H1 (cell line): ENCODE results near the gene KLK6. TPM values are rescaled to one million over a fixed set of nuclear protein-coding genes. Genes with fewer than 3 reads are reported as not detected.

Experiments used
- CTCF ChIA-PET: fragments of 300-600 bp; sonication (Branson Sonifier 250); formaldehyde crosslinking; loops from one replicate; lab custom pipeline; 2021; ENCODE audit not compliant: partially characterized antibody; lab: Charles Lee
- POLR2A ChIA-PET: fragments of 300-600 bp; sonication (Branson Sonifier 250); formaldehyde crosslinking; loops from one replicate; lab custom pipeline; 2021; ENCODE audit warnings: inconsistent platforms; ENCODE audit not compliant: partially characterized antibody; lab: Charles Lee
- DNase-seq, 2 experiments: peaks; one replicate each; pipeline versions ENCODE4 v3.0.0 to v3.0.0-alpha.2; 2010 to 2022; ENCODE audit warnings: low spot score in 2 of 2, low read depth in 1 of 2, mixed read lengths in 1 of 2
- FAIRE-seq: peaks from 2 replicates; lab custom pipeline; 2011; peaks lifted over from hg19 to GRCh38; lab: Jason Lieb, UNC
- H2AFZ ChIP-seq: 2 replicates; pipeline ENCODE4 v1.8.1; 2012; ENCODE audit warnings: low read length, inconsistent platforms
- H2AK5ac ChIP-seq: 2 replicates; pipeline ENCODE4 v1.6.1; 2013; ENCODE audit warnings: low read depth, low read length
- H2BK120ac ChIP-seq: replicated peaks from 2 replicates; pipeline ENCODE3; 2013; ENCODE audit warnings: low read depth, low read length, inconsistent platforms
- H2BK12ac ChIP-seq: 2 replicates; pipeline ENCODE4 v1.6.1; 2013; ENCODE audit warnings: low read depth, low read length
- H2BK15ac ChIP-seq: 2 replicates; pipeline ENCODE4 v1.6.1; 2013; ENCODE audit warnings: low read length
- H2BK20ac ChIP-seq: 2 replicates; pipeline ENCODE4 v1.6.1; 2013; ENCODE audit warnings: low read length
- H2BK5ac ChIP-seq: 2 replicates; pipeline ENCODE4 v1.6.1; 2013; ENCODE audit warnings: low read depth, low read length
- H3K14ac ChIP-seq: 2 replicates; pipeline ENCODE4 v1.6.1; 2013; ENCODE audit warnings: inconsistent platforms; ENCODE audit not compliant: insufficient read length
- H3K18ac ChIP-seq: 2 replicates; pipeline ENCODE4 v1.6.1; 2013; ENCODE audit warnings: low read length; ENCODE audit errors: extremely low read depth
- H3K23ac ChIP-seq: 2 replicates; pipeline ENCODE4 v1.6.1; 2013; ENCODE audit warnings: inconsistent platforms; ENCODE audit not compliant: insufficient read length
- H3K23me2 ChIP-seq: 2 replicates; pipeline ENCODE4 v1.6.1; 2013; ENCODE audit warnings: low read depth, low read length
- H3K27ac ChIP-seq: 2 replicates; pipeline ENCODE4 v1.6.1; 2011; ENCODE audit warnings: low read depth, low read length, inconsistent platforms
- H3K27me3 ChIP-seq, 4 experiments: replicated peaks in 1 of 4; 1 replicate in 1 of 4; 2 replicates in 3 of 4; pipeline versions ENCODE4 v1.6.1 to v1.8.1; 2011 to 2013; ENCODE audit warnings: low read length in 3 of 4, mild to moderate bottlenecking in 3 of 4, inconsistent platforms in 2 of 4, mixed read lengths in 2 of 4, moderate library complexity in 1 of 4; ENCODE audit not compliant: control insufficient read depth in 3 of 4, insufficient read depth in 3 of 4; ENCODE audit errors: extremely low read depth in 1 of 4
- H3K36me3 ChIP-seq, 4 experiments: 2 replicates each; pipeline versions ENCODE4 v1.6.1 to v1.8.1; 2011 to 2013; ENCODE audit warnings: mild to moderate bottlenecking in 4 of 4, low read length in 3 of 4, moderate library complexity in 2 of 4, control low read depth in 1 of 4, inconsistent platforms in 1 of 4; ENCODE audit not compliant: insufficient read depth in 4 of 4, control insufficient read depth in 2 of 4
- H3K4ac ChIP-seq: replicated peaks from 2 replicates; pipeline ENCODE3; 2013; ENCODE audit warnings: low read length, low read depth, mixed read lengths, inconsistent platforms; ENCODE audit not compliant: insufficient read length
- H3K4me1 ChIP-seq, 4 experiments: replicated peaks in 1 of 4; 1 replicate in 1 of 4; 2 replicates in 3 of 4; pipeline versions ENCODE4 v1.6.1 to v1.8.1; 2011 to 2013; ENCODE audit warnings: low read length in 3 of 4, inconsistent platforms in 2 of 4, mixed read lengths in 1 of 4; ENCODE audit not compliant: insufficient read depth in 4 of 4, control insufficient read depth in 3 of 4
- H3K4me2 ChIP-seq, 2 experiments: 2 replicates each; pipeline versions ENCODE4 v1.6.1 to v1.8.1; 2011 to 2013; ENCODE audit warnings: low read depth in 2 of 2, low read length in 2 of 2, control low read depth in 1 of 2, inconsistent platforms in 1 of 2, mild to moderate bottlenecking in 1 of 2; ENCODE audit not compliant: insufficient read depth in 1 of 2
- H3K4me3 ChIP-seq, 4 experiments: fragments of 200-600, 300-600 bp in 1 of 4; sonication (generic), shearing (Covaris generic), sonication (Bioruptor Twin) in 1 of 4; 2 replicates each; pipeline versions ENCODE4 v1.5.1 to v1.8.1; 2011 to 2016; ENCODE audit warnings: low read length in 4 of 4, low read depth in 3 of 4, control low read depth in 2 of 4, inconsistent platforms in 2 of 4, mild to moderate bottlenecking in 2 of 4, mixed read lengths in 1 of 4, moderate library complexity in 1 of 4; ENCODE audit not compliant: insufficient read depth in 2 of 4; ENCODE audit errors: extremely low read depth in 1 of 4
- H3K56ac ChIP-seq: replicated peaks from 2 replicates; pipeline ENCODE3; 2013; ENCODE audit warnings: low read depth, mild to moderate bottlenecking, mixed read lengths, low read length, inconsistent platforms; ENCODE audit not compliant: insufficient read length
- H3K79me1 ChIP-seq: 2 replicates; pipeline ENCODE4 v1.6.1; 2013; ENCODE audit warnings: low read depth, low read length, control low read depth
- H3K79me2 ChIP-seq, 2 experiments: 2 replicates each; pipeline versions ENCODE4 v1.6.1 to v1.8.1; 2012 to 2013; ENCODE audit warnings: low read length in 2 of 2, mild to moderate bottlenecking in 2 of 2, inconsistent platforms in 1 of 2; ENCODE audit not compliant: insufficient read depth in 2 of 2, control insufficient read depth in 1 of 2
- H3K9ac ChIP-seq, 4 experiments: replicated peaks in 1 of 4; 1 replicate in 1 of 4; 2 replicates in 3 of 4; pipeline versions ENCODE4 v1.6.1 to v1.8.1; 2011 to 2013; ENCODE audit warnings: low read depth in 3 of 4, low read length in 3 of 4, control low read depth in 2 of 4, mild to moderate bottlenecking in 2 of 4, moderate library complexity in 2 of 4, inconsistent platforms in 1 of 4; ENCODE audit errors: extremely low read depth in 1 of 4
- H3K9me3 ChIP-seq, 2 experiments: 2 replicates each; pipeline versions ENCODE4 v1.6.1 to v1.8.1; 2012 to 2013; ENCODE audit warnings: mild to moderate bottlenecking in 2 of 2, moderate library complexity in 2 of 2, control low read depth in 1 of 2, inconsistent platforms in 1 of 2, low read depth in 1 of 2, low read length in 1 of 2, mixed read lengths in 1 of 2; ENCODE audit not compliant: insufficient read depth in 2 of 2
- H4K20me1 ChIP-seq, 2 experiments: replicated peaks in 1 of 2; 2 replicates each; pipeline versions ENCODE3 to v1.8.1; 2011 to 2013; ENCODE audit warnings: inconsistent platforms in 2 of 2, low read length in 2 of 2, mild to moderate bottlenecking in 1 of 2; ENCODE audit not compliant: insufficient read depth in 2 of 2, control insufficient read depth in 1 of 2
- H4K5ac ChIP-seq: 2 replicates; pipeline ENCODE4 v1.6.1; 2013; ENCODE audit warnings: low read length, low read depth, mixed read lengths, inconsistent platforms; ENCODE audit not compliant: insufficient read length
- H4K8ac ChIP-seq: 2 replicates; pipeline ENCODE4 v1.8.0; 2013; ENCODE audit warnings: mild to moderate bottlenecking, moderate library complexity, low read length, inconsistent platforms; ENCODE audit not compliant: insufficient read depth; ENCODE audit errors: extremely low read depth
- H4K91ac ChIP-seq: replicated peaks from 2 replicates; pipeline ENCODE3; 2013; ENCODE audit warnings: low read length, mixed read lengths, inconsistent platforms; ENCODE audit not compliant: insufficient read length
- BCL11A ChIP-seq, 2 experiments: IDR thresholded peaks; one replicate each; pipeline ENCODE4 v1.6.1; 2011; ENCODE audit warnings: low read depth in 2 of 2, low read length in 2 of 2, mild to moderate bottlenecking in 2 of 2
- CBX8 ChIP-seq: fragments of 300-800, 300-1000 bp; sonication (generic); IDR thresholded peaks from 2 replicates; pipeline ENCODE4 v1.7.1; 2016; ENCODE audit warnings: low read depth, low read length, borderline replicate concordance
- CHD1 ChIP-seq: IDR thresholded peaks from 2 replicates; pipeline ENCODE4 v1.6.1; 2012; ENCODE audit warnings: low read depth, low read length, improper control_type of control experiment
- CHD2 ChIP-seq: IDR thresholded peaks from 2 replicates; pipeline ENCODE4 v1.6.1; 2012; ENCODE audit warnings: low read length, improper control_type of control experiment
- JUND ChIP-seq: IDR thresholded peaks from 2 replicates; pipeline ENCODE4 v1.6.1; 2011; ENCODE audit warnings: mild to moderate bottlenecking, improper control_type of control experiment, low read length
- RFX5 ChIP-seq: IDR thresholded peaks from 2 replicates; pipeline ENCODE4 v1.6.1; 2011; ENCODE audit warnings: low read depth, low read length, improper control_type of control experiment, borderline replicate concordance
- SAP30 ChIP-seq: fragments of 300-600 bp; sonication (generic); IDR thresholded peaks from 2 replicates; pipeline ENCODE4 v1.7.1; 2012; ENCODE audit warnings: low read length, moderate library complexity, mild to moderate bottlenecking, inconsistent platforms; ENCODE audit not compliant: insufficient read depth, insufficient replicate concordance
- SP1 ChIP-seq: IDR thresholded peaks from 2 replicates; pipeline ENCODE4 v1.6.1; 2011; ENCODE audit warnings: low read depth, low read length
- TBP ChIP-seq: IDR thresholded peaks from 2 replicates; pipeline ENCODE4 v1.6.1; 2011; ENCODE audit warnings: low read depth, low read length, improper control_type of control experiment
- TEAD4 ChIP-seq: IDR thresholded peaks from 2 replicates; pipeline ENCODE4 v1.6.1; 2012; ENCODE audit warnings: low read depth, low read length, inconsistent platforms, mixed read lengths
- WGBS, 2 experiments: shearing (Covaris generic) in 1 of 2; methylation state at CpG; one replicate each; pipeline versions ENCODE4 v1.1.6 to v1.1.7; 2013 to 2015; ENCODE audit warnings: low lambda C conversion rate in 2 of 2, mixed read lengths in 2 of 2, inconsistent platforms in 1 of 2, low coverage in 1 of 2, missing lambda C conversion rate in 1 of 2; ENCODE audit not compliant: insufficient replicate concordance in 2 of 2, insufficient coverage in 1 of 2, insufficient read length in 1 of 2; ENCODE audit errors: extremely low coverage in 1 of 2, missing lambda C conversion rate in 1 of 2; 5-methylcytosine and 5-hydroxymethylcytosine counted together
- polyA plus RNA-seq, 7 experiments: library from polyadenylated mRNA; depleted of rRNA in 3 of 7; stranded (reverse) in 5 of 7; unstranded in 2 of 7; fragments of >200 nt in 5 of 7; fragments of 200-250 nt in 2 of 7; gene quantifications; 1 replicate in 5 of 7; 2 replicates in 1 of 7; 4 replicates in 1 of 7; pipeline versions ENCODE4 v1.2.1 to v1.2.3, GENCODE V29; 2011 to 2013; ENCODE audit warnings: missing spikeins in 2 of 7, mixed read lengths in 2 of 7
- total RNA-seq: library from RNA; stranded (reverse); fragmentation: NEBNext Ultra II Directional; extraction: Animal tissue kit (Norgen Biotek cat#: 25700); gene quantifications from 2 replicates; pipeline ENCODE4 v1.2.1, GENCODE V29; 2021
- TF ChIP-seq, protein P1 (sequence below): IDR thresholded peaks from 2 replicates; pipeline ENCODE4 v1.6.1; 2011; ENCODE audit warnings: low read length, improper control_type of control experiment
- TF ChIP-seq, protein P2 (sequence below): IDR thresholded peaks from 2 replicates; pipeline ENCODE4 v1.6.1; 2011; ENCODE audit warnings: low read depth, mild to moderate bottlenecking, low read length; ENCODE audit not compliant: insufficient read depth
- TF ChIP-seq, protein P3 (sequence below): IDR thresholded peaks from 2 replicates; pipeline ENCODE4 v1.6.1; 2012; ENCODE audit warnings: inconsistent platforms

Gene KLK6
- total and polyA plus RNA-seq, 2 of the 8 experiments (the other 6 are each of a cell fraction or from before 2014, with no cell fraction given) = 0.69 to 3.2 TPM

GRCh38 chr19:50998686-50999085, 29.3 kb upstream of the KLK6 start:
- Histone ChIP-seq H4K20me1 (no peaks in the 10 kb centered on the region), H3K4me3 (no peak overlapping the region), H4K8ac (no peak overlapping the region), H3K23me2 (no peaks in the 10 kb centered on the region), H3K4me2 (no peak overlapping the region), H3K4me1 (peaks cover 0 to 20% (median 6%) of the 10 kb centered on the region in 4 experiments; a peak in 6 of 7 replicates), H3K36me3 (no peaks in the 10 kb centered on the region), H2AFZ (no peak overlapping the region), H3K56ac (no peak overlapping the region), H2BK20ac (no peak overlapping the region), H2BK120ac (no peak overlapping the region), H4K5ac (no peak overlapping the region), H3K4ac (no peak overlapping the region), H3K14ac (no peak overlapping the region), H2BK12ac (no peak overlapping the region; the same call in 1 of the 2 replicates), H3K23ac (no peak overlapping the region), H2AK5ac (no peak overlapping the region), H3K9me3 (no peaks in the 10 kb centered on the region), H3K27ac (no peak overlapping the region), H3K9ac (no peak overlapping the region), H2BK5ac (no peak overlapping the region), H3K27me3 (no peaks in the 10 kb centered on the region; a peak in 1 of 7 replicates), H3K79me1 (no peaks in the 10 kb centered on the region), H3K79me2 (no peaks in the 10 kb centered on the region), H3K18ac (no peak overlapping the region), H2BK15ac (no peak overlapping the region), H4K91ac (no peak overlapping the region)
- WGBS, 2 experiments = 89% methylated on average over 4 of the region's 4 CpGs; no CpG with 5 or more reads in 1 of the 2 experiments
- CTCF ChIA-PET = interaction anchor here (0.7 to 3.6 kb wide), 3 partner anchors 15 to 98 kb away, joined by 3 to 19 read pairs (median 3); no protein-coding TSS in a partner anchor
- no peak for DNase-seq
- FAIRE-seq = no peak
- POLR2A ChIA-PET = no interaction called here
- TF ChIP-seq JUND = no peak
- TF ChIP-seq, protein P1, sequence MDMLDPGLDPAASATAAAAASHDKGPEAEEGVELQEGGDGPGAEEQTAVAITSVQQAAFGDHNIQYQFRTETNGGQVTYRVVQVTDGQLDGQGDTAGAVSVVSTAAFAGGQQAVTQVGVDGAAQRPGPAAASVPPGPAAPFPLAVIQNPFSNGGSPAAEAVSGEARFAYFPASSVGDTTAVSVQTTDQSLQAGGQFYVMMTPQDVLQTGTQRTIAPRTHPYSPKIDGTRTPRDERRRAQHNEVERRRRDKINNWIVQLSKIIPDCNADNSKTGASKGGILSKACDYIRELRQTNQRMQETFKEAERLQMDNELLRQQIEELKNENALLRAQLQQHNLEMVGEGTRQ = no peak
- TF ChIP-seq RFX5 = no peak
- TF ChIP-seq SP1 = no peak
- no peak for TF ChIP-seq TBP
- TF ChIP-seq SAP30 = no peak
- TF ChIP-seq, protein P2, sequence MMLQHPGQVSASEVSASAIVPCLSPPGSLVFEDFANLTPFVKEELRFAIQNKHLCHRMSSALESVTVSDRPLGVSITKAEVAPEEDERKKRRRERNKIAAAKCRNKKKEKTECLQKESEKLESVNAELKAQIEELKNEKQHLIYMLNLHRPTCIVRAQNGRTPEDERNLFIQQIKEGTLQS = no peak
- no peak for TF ChIP-seq CHD2
- no peak for TF ChIP-seq TEAD4
- TF ChIP-seq CHD1 = no peak
- TF ChIP-seq BCL11A (IDR thresholded peaks at IDR 0.05; ENCODE audit: low read depth in 2 of 2, low read length in 2 of 2) = no peak
- no peak for TF ChIP-seq CBX8
- TF ChIP-seq, protein P3, sequence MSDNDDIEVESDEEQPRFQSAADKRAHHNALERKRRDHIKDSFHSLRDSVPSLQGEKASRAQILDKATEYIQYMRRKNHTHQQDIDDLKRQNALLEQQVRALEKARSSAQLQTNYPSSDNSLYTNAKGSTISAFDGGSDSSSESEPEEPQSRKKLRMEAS = no peak
